ENCODE results near the gene AVPR2.

GRCh38 chrX:153867671-153868070 is 36.8 kb upstream of the AVPR2 start:
- TF ChIP-seq CTCF (IDR thresholded peaks at IDR 0.05; ENCODE audit: low read length) (no peak), EZH2 (optimal IDR thresholded peaks at IDR 0.05; ENCODE audit: low read depth, low read length) (no peak)
